K562 (cell line): ENCODE data around the gene PDE12. TPM values are rescaled to one million over a fixed set of nuclear protein-coding genes. Genes with fewer than 3 reads are reported as not detected.
A peak's percentile ranks its signal among the peaks of the same experiment; 100 is the strongest.

Experiments used
- ATAC-seq: fragments of 200-7000 bp; cut with Tn5 transposase; 3 replicates; pipeline ENCODE4 v1.9.1; 2020; ENCODE audit warnings: moderate library complexity
- BruUV-seq: library from RNA; stranded (reverse); fragments of 400-500 nt; replicated peaks from 2 replicates; lab custom pipeline; 2021; lab: Mats Ljungman, UMichigan
- CTCF ChIA-PET: fragments of 300-600 bp; formaldehyde crosslinking; extraction: SDS; loops from one replicate; lab custom pipeline; 2021; ENCODE audit warnings: low intra/inter-chr PET ratio; lab: Yijun Ruan, JAX
- POLR2A ChIA-PET: fragments of 300-600, 350-650 bp; sonication (Branson Sonifier 250); formaldehyde crosslinking; extraction: SDS; loops from one replicate; lab custom pipeline; 2021; ENCODE audit warnings: antibody characterized with exemption, inconsistent platforms; lab: Yijun Ruan, JAX
- DNase-seq, 4 experiments: peaks; one replicate each; pipeline versions ENCODE4 v3.0.0 to v3.0.0-alpha.2; 2011 to 2018; ENCODE audit warnings: low spot score in 3 of 4, mixed read lengths in 3 of 4; ENCODE audit errors: extremely low read depth in 1 of 4
- FAIRE-seq: peaks from 2 replicates; lab custom pipeline; 2011; peaks lifted over from hg19 to GRCh38; lab: Jason Lieb, UNC
- H2AFZ ChIP-seq: 2 replicates; pipeline ENCODE4 v1.6.0; 2011; ENCODE audit warnings: low read depth, low read length, control low read depth, inconsistent platforms
- H3K27ac ChIP-seq: fragments of 200-600 bp; 3 replicates; pipeline ENCODE4 v1.8.0; 2011; ENCODE audit warnings: low read depth, mild to moderate bottlenecking, control low read depth, inconsistent platforms, low read length, moderate library complexity, mixed read lengths; ENCODE audit errors: extremely low read depth
- H3K27me3 ChIP-seq, 2 experiments: fragments of 300-600 bp in 1 of 2; 2 replicates in 1 of 2; 3 replicates in 1 of 2; pipeline versions ENCODE4 v1.6.0 to v1.8.0; 2011; ENCODE audit warnings: inconsistent platforms in 2 of 2, low read length in 2 of 2, mild to moderate bottlenecking in 1 of 2, mixed read lengths in 1 of 2, moderate library complexity in 1 of 2; ENCODE audit not compliant: control insufficient read depth in 2 of 2, insufficient read depth in 2 of 2
- H3K36me3 ChIP-seq: fragments of 300-600 bp; 3 replicates; pipeline ENCODE4 v1.8.0; 2011; ENCODE audit warnings: mild to moderate bottlenecking, low read length, inconsistent platforms; ENCODE audit not compliant: control insufficient read depth, insufficient read depth
- H3K4me1 ChIP-seq, 2 experiments: fragments of 200-600 bp in 1 of 2; replicated peaks in 1 of 2; 2 replicates in 1 of 2; 3 replicates in 1 of 2; pipeline versions ENCODE4 v1.5.1 to v1.8.0; 2011; ENCODE audit warnings: inconsistent platforms in 2 of 2, low read length in 2 of 2, mild to moderate bottlenecking in 1 of 2, mixed read lengths in 1 of 2, moderate library complexity in 1 of 2; ENCODE audit not compliant: control insufficient read depth in 2 of 2, insufficient read depth in 2 of 2
- H3K4me2 ChIP-seq: 2 replicates; pipeline ENCODE4 v1.6.1; 2011; ENCODE audit warnings: low read length, control low read depth, inconsistent platforms, mixed read lengths; ENCODE audit not compliant: insufficient read depth
- H3K4me3 ChIP-seq: fragments of 200-600 bp; sonication (generic), shearing (Covaris generic); 2 replicates; pipeline ENCODE4 v1.5.1; 2016; ENCODE audit warnings: control low read depth, inconsistent platforms
- H3K79me2 ChIP-seq: fragments of 200-600 bp; 3 replicates; pipeline ENCODE4 v1.8.0; 2011; ENCODE audit warnings: low read length, inconsistent platforms; ENCODE audit not compliant: control insufficient read depth, insufficient read depth
- H3K9ac ChIP-seq, 2 experiments: 2 replicates each; pipeline versions ENCODE4 v1.6.0 to v1.6.1; 2011; ENCODE audit warnings: low read depth in 2 of 2, low read length in 2 of 2, control low read depth in 1 of 2, inconsistent platforms in 1 of 2, mild to moderate bottlenecking in 1 of 2, mixed read lengths in 1 of 2; ENCODE audit not compliant: insufficient read depth in 1 of 2
- H3K9me1 ChIP-seq: one replicate; pipeline ENCODE4 v1.6.0; 2011; ENCODE audit warnings: inconsistent platforms, mild to moderate bottlenecking, low read length, moderate library complexity; ENCODE audit not compliant: control insufficient read depth, insufficient read depth
- H3K9me3 ChIP-seq: replicated peaks from 2 replicates; pipeline ENCODE4 v1.5.1; 2011; ENCODE audit warnings: low read depth, low read length, inconsistent platforms; ENCODE audit not compliant: control insufficient read depth, insufficient read depth
- H4K20me1 ChIP-seq: replicated peaks from 2 replicates; pipeline ENCODE4 v1.6.1; 2011; ENCODE audit warnings: low read length, inconsistent platforms, mixed read lengths; ENCODE audit not compliant: control insufficient read depth, insufficient read depth
- FOSL1 ChIP-seq: fragments of 200-800 bp; sonication (Bioruptor generic); conservative IDR thresholded peaks from 2 replicates; pipeline ENCODE4 v1.6.1; 2016; ENCODE audit warnings: missing genetic modification characterization, missing compliant biosample characterization
- KLF13 ChIP-seq: fragments of 450-650 bp; IDR thresholded peaks from 2 replicates; pipeline ENCODE4 v1.6.1; 2016; ENCODE audit warnings: missing genetic modification characterization, low read depth, mild to moderate bottlenecking, missing compliant biosample characterization, moderate library complexity, borderline replicate concordance
- MAFK ChIP-seq: IDR thresholded peaks from 2 replicates; pipeline ENCODE4 v1.6.1; 2011; ENCODE audit warnings: low read length, improper control_type of control experiment
- NFATC3 ChIP-seq: fragments of 450-650 bp; IDR thresholded peaks from 2 replicates; pipeline ENCODE4 v1.6.1; 2017; ENCODE audit warnings: mild to moderate bottlenecking
- RAD21 ChIP-seq, 2 experiments: fragments of 250-450 bp in 1 of 2; fragments of 450-650 bp in 1 of 2; sonication (Bioruptor Pico) in 1 of 2; formaldehyde crosslinking in 1 of 2; IDR thresholded peaks in 1 of 2; conservative IDR thresholded peaks in 1 of 2; 2 replicates each; pipeline versions ENCODE4 v1.4.0 to v1.8.0; 2020 to 2022; ENCODE audit warnings: mild to moderate bottlenecking in 2 of 2, moderate library complexity in 1 of 2
- ZNF785 ChIP-seq: fragments of 250-450 bp; sonication (Bioruptor Pico); IDR thresholded peaks from 2 replicates; pipeline ENCODE4 v1.4.0; 2020; ENCODE audit warnings: mild to moderate bottlenecking
- WGBS: fragments of 100-300 bp; shearing (Covaris generic); methylation state at CpG from one replicate; pipeline ENCODE4 v1.1.6; 2016; ENCODE audit warnings: low coverage, mixed read lengths; ENCODE audit not compliant: insufficient coverage; ENCODE audit errors: missing lambda C conversion rate; 5-methylcytosine and 5-hydroxymethylcytosine counted together
- in situ Hi-C: fragments of 300-500 bp; cut with MboI; formaldehyde crosslinking; loops from 4 replicates; pipeline ENCODE4 v1.15.0; 2018; ENCODE audit warnings: inconsistent platforms, mixed read lengths
- intact Hi-C: fragments of 100-400 bp; cut with micrococcal nuclease; formaldehyde crosslinking; loops from 2 replicates; pipeline ENCODE4 v1.14.2; 2022
- polyA plus RNA-seq, 8 experiments: library from polyadenylated mRNA; depleted of rRNA in 4 of 8; stranded (reverse) in 5 of 8; unstranded in 3 of 8; fragments of >200 nt; fragmentation: Nextera tagmentation in 2 of 8; fragmentation: Illumina TruSeq in 1 of 8; extraction: Ambion mirVana in 2 of 8; extraction: Trizol in 1 of 8; gene quantifications; 2 replicates each; pipeline versions ENCODE4 v1.2.1 to v1.2.3, GENCODE V29; 2011 to 2014; ENCODE audit warnings: inconsistent platforms in 1 of 8, missing spikeins in 1 of 8
- total RNA-seq, 7 experiments: library from RNA; depleted of rRNA in 6 of 7; stranded (reverse); fragments of >200 nt in 6 of 7; fragmentation: Illumina TruSeq in 2 of 7; extraction: Trizol in 2 of 7; gene quantifications; 2 replicates each; pipeline versions ENCODE4 v1.2.1 to v1.2.3, GENCODE V29; 2011 to 2021; ENCODE audit warnings: low replicate concordance in 1 of 7

The PDE12 gene
- total and polyA plus RNA-seq, 9 of the 15 experiments (the other 6 are each of a cell fraction or from before 2014, with no cell fraction given), result 2.1 to 20.5 (median 10.0) TPM

GRCh38 chr3:57518276-57518915 is 37.7 kb upstream of the PDE12 start:
- CTCF ChIA-PET, result no interaction called here
- no peak overlapping the region for H3K4me3 ChIP-seq
- no TSS peak for BruUV-seq
- no peak overlapping the region for H3K4me2 ChIP-seq
- no peaks in the 10 kb centered on the region for H3K9me1 ChIP-seq
- POLR2A ChIA-PET, result interaction anchor here (1.4 to 1.5 kb wide), 2 partner anchors 10 to 13 kb away, joined by 3 to 4 read pairs; no protein-coding TSS in a partner anchor
- no peaks in the 10 kb centered on the region for H3K9me3 ChIP-seq
- H3K9ac ChIP-seq, result no peak overlapping the region
- DNase-seq (no peak), FAIRE-seq (no peak), ATAC-seq (no peak)
- H3K79me2 ChIP-seq, result no peaks in the 10 kb centered on the region
- H3K4me1 ChIP-seq, result no peaks in the 10 kb centered on the region; a peak in 1 of 5 replicates
- H3K27ac ChIP-seq, result no peak overlapping the region
- intact Hi-C loops (no loop called here), in situ Hi-C loops (no loop called here)
- H4K20me1 ChIP-seq, result no peaks in the 10 kb centered on the region
- TF ChIP-seq FOSL1 (tag) (0 out of 2 replicates have a peak, but pooled peaks have one; percentile 18), MAFK (no peak), RAD21 (CRISPR knock-in tag; conservative IDR thresholded peaks at IDR 0.05 in 1 of 2, IDR thresholded peaks at IDR 0.05 in 1 of 2) (no peak)
- 0% methylated on average over 3 of the region's 3 CpGs for WGBS
- no peak overlapping the region for H2AFZ ChIP-seq
- no peaks in the 10 kb centered on the region; a peak in 1 of 5 replicates for H3K27me3 ChIP-seq
- H3K36me3 ChIP-seq, result no peaks in the 10 kb centered on the region

- ATAC-seq (no peak), DNase-seq (no peak), FAIRE-seq (no peak)
- in situ Hi-C loops, result no loop called here
- TF ChIP-seq KLF13 (no peak), ZNF785 (CRISPR knock-in tag) (no peak), NFATC3 (no peak)
- BruUV-seq, result no TSS peak
- Histone ChIP-seq H3K9me3 (no peaks in the 10 kb centered on the region), H3K27ac (no peak overlapping the region), H3K9ac (no peak overlapping the region), H3K79me2 (no peaks in the 10 kb centered on the region), H3K4me1 (no peaks in the 10 kb centered on the region), H3K36me3 (no peaks in the 10 kb centered on the region), H3K9me1 (no peaks in the 10 kb centered on the region), H3K4me3 (no peak overlapping the region), H4K20me1 (no peaks in the 10 kb centered on the region), H2AFZ (no peak overlapping the region), H3K27me3 (no peaks in the 10 kb centered on the region), H3K4me2 (no peak overlapping the region)
- ChIA-PET POLR2A (no interaction called here), CTCF (no interaction called here)
- intact Hi-C loops, result no loop called here
These were observed 25.9 kb upstream of the PDE12 start for GRCh38 chr3:57530071-57530608.
